D341Med (cell line): ENCODE data around the gene PPP1CA.
"Not testable (repeated sequence)": the region's sequence is repeated elsewhere in the genome, so short reads cannot be mapped to it uniquely, and the experiment has no call there.

Experiments
- DNase-seq: peaks from one replicate; pipeline ENCODE4 v3.0.0; 2012; ENCODE audit warnings: low spot score

Gene PPP1CA

GRCh38 chr11:67402192-67402839, 658 bp upstream of the PPP1CA start:
- not testable (repeated sequence) for DNase-seq

- peak; percentile 44 for DNase-seq
Observed at GRCh38 chr11:67400942-67401494, 640 bp downstream of the PPP1CA start.

GRCh38 chr11:67400251-67400941, 1.3 kb downstream of the PPP1CA start:
- DNase-seq: no peak

GRCh38 chr11:67398661-67399563, 2.7 kb downstream of the PPP1CA start:
- no peak for DNase-seq

GRCh38 chr11:67397986-67398660, 3.5 kb downstream of the PPP1CA start:
- no peak for DNase-seq

- DNase-seq: no peak
Observed at GRCh38 chr11:67397536-67397935, 4.1 kb downstream of the PPP1CA start.

GRCh38 chr11:67396587-67397389, 4.9 kb downstream of the PPP1CA start:
- no peak for DNase-seq

- DNase-seq: no peak
Observed at GRCh38 chr11:67396259-67396581, 5.4 kb downstream of the PPP1CA start.

GRCh38 chr11:67395555-67396258, 6.0 kb downstream of the PPP1CA start:
- DNase-seq: no peak

- DNase-seq: no peak
Observed at GRCh38 chr11:67393990-67394389, 7.7 kb downstream of the PPP1CA start.

- no peak for DNase-seq
Observed at GRCh38 chr11:67393437-67393836, 8.2 kb downstream of the PPP1CA start.

- DNase-seq: no peak
Observed at GRCh38 chr11:67392183-67392715, 9.4 kb downstream of the PPP1CA start.

- DNase-seq: peak; percentile 99
Observed at GRCh38 chr11:67391304-67392182, 10.1 kb downstream of the PPP1CA start, which contains the start of gene RAD9A. RAD9A (plus strand) TSS chr11:67391986; CDS start chr11:67392045, 59 bp downstream.

- no peak for DNase-seq
Observed at GRCh38 chr11:67390947-67391303, 10.7 kb downstream of the PPP1CA start.

- DNase-seq: peak; percentile 62
Observed at GRCh38 chr11:67389477-67389876, 12.2 kb downstream of the PPP1CA start.

GRCh38 chr11:67387518-67387917, 14.1 kb downstream of the PPP1CA start:
- no peak for DNase-seq

GRCh38 chr11:67387069-67387468, 14.6 kb downstream of the PPP1CA start:
- DNase-seq: no peak

GRCh38 chr11:67384851-67385366, 16.7 kb downstream of the PPP1CA start:
- no peak for DNase-seq
